Measurements from ENCODE around the gene GRB10.

Gene GRB10

DNA sequence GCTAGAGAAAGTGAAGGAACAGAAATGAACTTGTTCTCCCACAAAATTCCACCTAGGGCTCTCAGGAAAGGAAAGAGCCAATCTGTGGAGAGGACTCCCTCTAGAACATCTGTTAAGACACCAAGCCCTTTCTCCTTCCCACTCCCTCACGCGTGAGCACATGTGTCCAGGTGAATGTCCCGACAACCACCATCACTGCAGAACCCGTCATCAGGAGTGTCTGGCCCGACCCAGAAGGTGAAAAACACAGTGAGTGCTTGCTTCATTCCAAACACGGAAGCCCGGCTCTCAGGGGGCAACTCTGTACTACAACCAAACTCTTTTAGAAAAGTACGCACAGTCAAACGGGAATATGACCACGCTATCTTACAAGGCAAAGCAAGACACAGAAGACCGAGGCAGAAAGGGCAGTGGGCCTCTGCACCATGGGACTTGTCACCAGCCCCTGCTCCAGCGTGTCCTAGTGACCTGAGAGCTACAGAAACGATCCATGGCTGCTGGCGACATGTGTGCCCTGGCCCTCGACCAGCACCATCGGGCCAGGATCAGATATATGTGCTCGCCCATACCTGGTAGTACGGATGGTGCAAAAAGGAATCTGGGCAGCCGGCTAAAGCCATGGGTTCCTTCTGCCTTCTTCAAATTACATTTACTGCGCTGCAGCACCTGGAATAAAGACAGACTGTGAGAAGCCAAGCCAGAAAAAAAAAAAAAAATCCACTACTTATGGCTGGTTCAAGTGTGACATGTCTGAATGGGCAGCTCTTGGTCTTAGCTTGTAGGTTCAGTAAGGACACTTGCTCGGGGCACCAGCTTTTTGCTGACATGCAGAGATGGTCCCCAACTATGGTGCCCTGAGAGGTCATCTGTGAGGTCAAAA lies 50.8 kb downstream of the GRB10 start:
- H3K27ac ChIP-seq = no peak overlapping the region
- no peaks in the 10 kb centered on the region for H3K36me3 ChIP-seq (ENCODE audit: control insufficient read depth, insufficient read depth, low read length)
- H2AFZ ChIP-seq = no peak overlapping the region
- no peaks in the 10 kb centered on the region for H3K4me1 ChIP-seq
- H3K9ac ChIP-seq = no peak overlapping the region
- no peak overlapping the region for H3K4me3 ChIP-seq (ENCODE audit: low read depth, low read length)
- no peak for TF ChIP-seq CTCF (IDR thresholded peaks at IDR 0.05)
- no peaks in the 10 kb centered on the region for H3K27me3 ChIP-seq (ENCODE audit: control insufficient read depth, insufficient read depth, low read length)
- H3K79me2 ChIP-seq = peaks cover 7% of the 10 kb centered on the region
- H3K4me2 ChIP-seq (ENCODE audit: low read length) = no peak overlapping the region
- no peaks in the 10 kb centered on the region for H3K9me3 ChIP-seq (ENCODE audit: control insufficient read depth, low read length)

GRCh38 chr7:50730446-50731400 lies 52.0 kb downstream of the GRB10 start:
- TF ChIP-seq CTCF (IDR thresholded peaks at IDR 0.05) = no peak
- H2AFZ ChIP-seq = no peak overlapping the region
- no peak overlapping the region for H3K9ac ChIP-seq
- no peaks in the 10 kb centered on the region for H3K4me1 ChIP-seq
- H3K9me3 ChIP-seq (ENCODE audit: control insufficient read depth, low read length) = no peaks in the 10 kb centered on the region
- H3K4me2 ChIP-seq (ENCODE audit: low read length) = no peak overlapping the region
- peak overlapping the region; percentile 43 for H3K27ac ChIP-seq
- H3K27me3 ChIP-seq (ENCODE audit: control insufficient read depth, insufficient read depth, low read length) = no peaks in the 10 kb centered on the region
- H3K4me3 ChIP-seq (ENCODE audit: low read depth, low read length) = no peak overlapping the region
- H3K36me3 ChIP-seq (ENCODE audit: control insufficient read depth, insufficient read depth, low read length) = no peaks in the 10 kb centered on the region
- H3K79me2 ChIP-seq = peaks cover 7% of the 10 kb centered on the region

GRCh38 chr7:50729962-50730361 lies 52.7 kb downstream of the GRB10 start:
- Histone ChIP-seq H3K9me3 (ENCODE audit: control insufficient read depth, low read length) (no peaks in the 10 kb centered on the region), H2AFZ (no peak overlapping the region), H3K36me3 (ENCODE audit: control insufficient read depth, insufficient read depth, low read length) (no peaks in the 10 kb centered on the region), H3K9ac (no peak overlapping the region), H3K79me2 (peaks cover 7% of the 10 kb centered on the region), H3K4me3 (ENCODE audit: low read depth, low read length) (no peak overlapping the region), H3K27ac (peak overlapping the region; percentile 42), H3K4me2 (ENCODE audit: low read length) (no peak overlapping the region), H3K27me3 (ENCODE audit: control insufficient read depth, insufficient read depth, low read length) (no peaks in the 10 kb centered on the region), H3K4me1 (no peaks in the 10 kb centered on the region)
- TF ChIP-seq CTCF (IDR thresholded peaks at IDR 0.05) = no peak

DNA sequence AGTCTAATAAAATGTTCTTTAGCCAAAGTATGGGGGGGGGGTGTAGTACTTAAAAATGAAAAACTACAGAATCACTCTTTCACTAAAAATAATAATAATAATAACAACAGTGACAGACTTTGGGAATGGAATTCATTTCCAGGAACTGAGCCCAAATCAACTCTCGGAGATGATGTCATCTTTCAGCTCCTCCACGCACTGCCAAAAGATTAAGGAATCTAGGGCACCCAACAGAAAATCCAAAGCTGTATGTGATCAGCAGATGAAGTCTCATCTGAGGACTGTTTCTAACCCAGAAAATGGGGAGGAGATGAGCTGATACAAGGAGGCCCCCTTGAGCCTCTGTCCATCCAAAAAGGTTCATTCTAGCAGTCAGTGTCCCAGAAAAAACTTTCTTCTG lies 54.5 kb downstream of the GRB10 start:
- H3K9ac ChIP-seq = no peak overlapping the region
- no peaks in the 10 kb centered on the region for H3K36me3 ChIP-seq (ENCODE audit: control insufficient read depth, insufficient read depth, low read length)
- no peak overlapping the region for H3K4me3 ChIP-seq (ENCODE audit: low read depth, low read length)
- peaks cover 10% of the 10 kb centered on the region for H3K79me2 ChIP-seq
- H3K27ac ChIP-seq = peak overlapping the region; percentile 50
- no peak overlapping the region for H2AFZ ChIP-seq
- H3K9me3 ChIP-seq (ENCODE audit: control insufficient read depth, low read length) = no peaks in the 10 kb centered on the region
- no peaks in the 10 kb centered on the region for H3K27me3 ChIP-seq (ENCODE audit: control insufficient read depth, insufficient read depth, low read length)
- no peak for TF ChIP-seq CTCF (IDR thresholded peaks at IDR 0.05)
- no peak overlapping the region for H3K4me2 ChIP-seq (ENCODE audit: low read length)
- H3K4me1 ChIP-seq = no peaks in the 10 kb centered on the region
